CD4-positive, alpha-beta T cell treated with Interleukin-21 for 1 hour (primary cell): ENCODE measurements around the gene LDLRAD2.
"Not testable (repeated sequence)": the region's sequence is repeated elsewhere in the genome, so short reads cannot be mapped to it uniquely, and the experiment has no call there.

Source experiments
- DNase-seq: peaks from one replicate; pipeline ENCODE4 v3.0.0-alpha.2; 2020

The LDLRAD2 gene

DNA sequence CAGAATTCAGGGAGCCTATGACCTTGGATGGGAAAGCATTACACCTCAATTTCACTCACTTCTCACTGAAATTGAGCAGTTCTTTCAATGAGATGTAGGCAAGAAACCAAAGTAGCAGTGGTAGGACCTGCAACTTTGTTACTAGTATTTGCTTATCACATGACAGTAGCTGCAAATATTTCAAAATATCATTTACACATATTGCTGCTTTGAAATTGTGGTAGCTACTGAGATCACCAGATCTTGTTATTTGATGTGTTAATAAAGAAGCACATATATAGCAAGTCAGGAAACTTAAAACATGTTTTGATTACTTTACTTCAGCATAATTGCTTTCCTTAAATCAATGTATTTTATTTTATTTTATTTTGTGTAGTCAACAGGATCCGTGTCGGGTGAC lies 12.9 kb downstream of the LDLRAD2 start:
- no peak for DNase-seq

GRCh38 chr1:21825393-21825792 lies 13.3 kb downstream of the LDLRAD2 start:
- no peak for DNase-seq

DNA sequence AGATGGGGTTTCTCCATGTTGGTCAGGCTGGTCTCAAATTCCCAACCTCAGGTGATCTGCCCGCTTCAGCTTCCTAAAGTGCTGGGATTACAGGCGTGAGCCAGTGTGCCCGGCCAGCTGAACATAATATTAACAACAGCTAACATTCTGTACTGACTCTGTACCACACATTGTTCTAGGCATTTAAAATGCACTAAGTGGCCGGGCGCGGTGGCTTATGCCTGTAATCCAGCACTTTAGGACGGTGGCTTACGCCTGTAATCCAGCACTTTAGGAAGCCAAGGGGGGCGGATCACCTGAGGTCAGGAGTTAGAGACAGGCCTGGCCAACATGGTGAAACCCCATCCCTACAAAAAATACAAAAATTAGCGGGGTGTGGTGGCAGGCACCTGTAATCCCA lies 14.6 kb downstream of the LDLRAD2 start:
- not testable (repeated sequence) for DNase-seq

GRCh38 chr1:21827141-21827679 lies 15.1 kb downstream of the LDLRAD2 start:
- DNase-seq, result no peak

- DNase-seq, result no peak
Observed at GRCh38 chr1:21828075-21828474, 16.0 kb downstream of the LDLRAD2 start.

GRCh38 chr1:21828506-21829210 lies 16.6 kb downstream of the LDLRAD2 start:
- DNase-seq, result no peak

- DNase-seq, result no peak
Observed at GRCh38 chr1:21829294-21829693, 17.2 kb downstream of the LDLRAD2 start.

- DNase-seq, result no peak
Observed at GRCh38 chr1:21830792-21831453, 18.9 kb downstream of the LDLRAD2 start.

- no peak for DNase-seq
Observed at GRCh38 chr1:21831454-21831970, 19.4 kb downstream of the LDLRAD2 start.

DNA sequence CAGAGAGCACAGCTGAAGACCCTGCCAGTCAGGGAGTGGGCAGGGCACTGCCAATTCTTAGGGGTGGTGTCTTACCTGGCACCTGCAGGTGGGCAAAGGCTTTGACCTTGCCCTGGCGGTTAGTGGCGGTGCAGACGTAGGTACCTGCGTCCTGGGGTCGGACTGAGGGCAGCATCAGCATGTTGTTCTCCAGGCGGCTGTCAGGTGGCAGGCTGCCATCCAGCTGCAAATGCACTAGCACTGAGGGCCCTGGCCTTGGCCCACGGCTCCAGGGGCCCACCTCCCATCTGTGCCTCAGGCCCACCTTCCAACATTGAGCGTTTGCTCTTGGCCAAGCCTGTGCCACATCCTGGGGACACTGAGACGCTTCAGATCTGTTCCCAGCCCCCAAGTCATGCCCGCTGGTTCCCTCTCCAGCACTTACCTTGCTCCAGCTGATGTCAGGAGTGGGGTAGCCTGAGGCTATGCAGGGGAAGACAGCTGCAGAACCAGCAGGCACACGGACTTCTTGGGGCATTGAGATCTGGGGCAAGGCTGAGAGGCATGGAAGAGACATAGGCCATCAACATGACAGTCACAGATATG lies 21.4 kb downstream of the LDLRAD2 start:
- no peak for DNase-seq

- no peak for DNase-seq
Observed at GRCh38 chr1:21834094-21834493, 22.0 kb downstream of the LDLRAD2 start.

GRCh38 chr1:21834666-21835065 lies 22.6 kb downstream of the LDLRAD2 start:
- no peak for DNase-seq

DNA sequence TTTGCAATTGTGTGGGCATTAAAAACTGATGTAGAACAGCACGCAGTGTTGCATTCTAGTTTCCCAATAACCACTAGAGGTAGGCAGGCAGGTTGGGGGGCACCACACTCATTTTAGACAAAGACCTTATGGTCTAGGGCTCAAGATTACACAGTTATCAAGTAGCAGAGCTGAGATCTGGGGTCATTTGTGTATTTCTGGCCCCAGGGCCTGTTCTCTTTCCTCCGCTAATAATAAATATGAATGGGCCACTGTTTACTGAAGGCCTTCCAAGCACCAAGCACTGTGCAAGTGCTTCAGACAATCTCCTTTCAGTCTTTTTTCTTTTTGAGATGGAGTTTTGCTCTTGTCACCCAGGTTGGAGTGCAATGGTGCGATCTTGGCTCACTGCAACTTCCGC lies 23.9 kb downstream of the LDLRAD2 start:
- DNase-seq, result no peak

GRCh38 chr1:21836729-21837128 lies 24.7 kb downstream of the LDLRAD2 start:
- DNase-seq, result no peak

- no peak for DNase-seq
Observed at GRCh38 chr1:21837476-21837875, 25.4 kb downstream of the LDLRAD2 start.

GRCh38 chr1:21838359-21839157 lies 26.5 kb downstream of the LDLRAD2 start:
- DNase-seq, result no peak

GRCh38 chr1:21839337-21840037 lies 27.4 kb downstream of the LDLRAD2 start:
- no peak for DNase-seq

GRCh38 chr1:21840981-21841380 lies 28.9 kb downstream of the LDLRAD2 start:
- DNase-seq, result no peak

DNA sequence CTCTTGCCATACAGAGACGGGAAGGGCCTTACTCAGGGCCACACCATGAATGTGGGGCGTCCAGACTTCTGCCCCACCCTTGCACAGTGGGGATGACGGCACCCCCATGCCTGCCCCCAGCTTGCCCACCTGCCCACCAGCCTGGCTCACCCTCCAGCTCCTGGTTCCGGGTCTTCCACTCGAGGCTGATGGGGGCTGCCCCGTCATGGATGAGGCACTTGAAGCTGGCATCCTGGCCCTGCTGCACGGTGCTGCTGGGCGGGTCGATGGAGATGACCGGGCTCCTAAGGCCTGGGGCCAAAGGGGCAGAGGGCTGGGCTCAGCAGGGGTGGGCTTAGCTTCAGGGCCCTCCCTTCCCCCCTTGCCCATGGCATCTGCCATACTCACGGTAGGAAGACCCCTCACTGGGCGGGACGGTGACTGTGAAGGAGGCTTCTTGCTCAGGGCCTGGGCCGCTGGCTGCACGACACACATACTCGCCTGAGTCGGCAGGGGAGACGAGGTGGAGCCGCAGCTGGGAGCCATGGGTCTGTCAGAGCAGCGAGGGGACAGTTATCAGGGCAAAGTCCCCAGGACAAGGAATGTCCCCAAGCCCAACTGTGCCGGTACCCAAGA lies 29.9 kb downstream of the LDLRAD2 start:
- DNase-seq, result no peak

- no peak for DNase-seq
Observed at GRCh38 chr1:21842606-21843162, 30.6 kb downstream of the LDLRAD2 start.

GRCh38 chr1:21843208-21843607 lies 31.1 kb downstream of the LDLRAD2 start:
- DNase-seq, result no peak

DNA sequence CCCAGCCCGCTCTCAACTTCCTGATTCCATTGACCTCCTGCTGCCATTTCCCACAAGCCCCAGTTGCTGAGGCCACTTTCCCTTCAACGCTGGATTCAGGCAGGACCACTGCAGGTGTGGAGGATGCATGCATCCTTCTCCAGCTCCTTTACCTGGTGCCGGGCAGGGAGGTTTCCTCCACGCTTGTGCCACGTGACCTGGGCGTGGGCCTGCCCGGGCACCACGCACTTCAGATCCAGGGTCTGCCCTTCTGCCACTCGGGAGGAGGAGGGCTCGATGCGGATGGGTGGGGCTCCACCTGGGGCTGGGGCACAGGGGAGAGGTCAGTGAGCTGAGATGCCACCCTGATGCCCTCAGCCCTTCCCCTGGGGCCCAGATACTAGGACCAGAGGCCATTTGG lies 31.9 kb downstream of the LDLRAD2 start:
- no peak for DNase-seq
